Measurements from ENCODE around the gene ARFGEF2. TPM values are rescaled to one million over a fixed set of nuclear protein-coding genes. Genes with fewer than 3 reads are reported as not detected.

Gene ARFGEF2
- polyA plus RNA-seq, 4 donors = 10.8 to 36.1 (median 14.2) TPM

- H3K9me3 ChIP-seq (ENCODE audit: control insufficient read depth in 2 of 2, insufficient read depth in 1 of 2, low read depth in 1 of 2, low read length in 1 of 2) = no peaks in the 10 kb centered on the region
- H3K27me3 ChIP-seq (ENCODE audit: control insufficient read depth in 3 of 3, insufficient read depth in 3 of 3, low read length in 3 of 3) = no peaks in the 10 kb centered on the region
- no peak overlapping the region for H3K27ac ChIP-seq (ENCODE audit: low read depth in 1 of 3, low read length in 2 of 3)
- H3K4me1 ChIP-seq (ENCODE audit: control insufficient read depth in 3 of 3, insufficient read depth in 2 of 3, low read depth in 1 of 3, low read length in 2 of 3) = peaks cover 16 to 35% (median 26%) of the 10 kb centered on the region in 3 donors
- FAIRE-seq = no peak
- DNase-seq = no peak
- WGBS, 3 donors = 66 to 73% (median 71%) methylated on average over 3 of the region's 3 CpGs
- H3K4me3 ChIP-seq (ENCODE audit: low read depth in 1 of 3, low read length in 3 of 3) = no peak overlapping the region
- peaks cover 0 to 3% (median 0%) of the 10 kb centered on the region in 3 donors for H3K36me3 ChIP-seq (ENCODE audit: control insufficient read depth in 3 of 3, insufficient read depth in 2 of 3, low read depth in 1 of 3, low read length in 3 of 3)
These were observed 5.3 kb downstream of the ARFGEF2 start for GRCh38 chr20:48926821-48927220.

- WGBS, 3 donors = 73 to 82% (median 75%) methylated on average over 3 of the region's 3 CpGs
- Histone ChIP-seq H3K4me1 (ENCODE audit: control insufficient read depth in 3 of 3, insufficient read depth in 2 of 3, low read depth in 1 of 3, low read length in 2 of 3) (peaks cover 18 to 43% (median 23%) of the 10 kb centered on the region in 3 donors), H3K27ac (ENCODE audit: low read depth in 1 of 3, low read length in 2 of 3) (no peak overlapping the region), H3K4me3 (ENCODE audit: low read depth in 1 of 3, low read length in 3 of 3) (no peak overlapping the region), H3K27me3 (ENCODE audit: control insufficient read depth in 3 of 3, insufficient read depth in 3 of 3, low read length in 3 of 3) (no peaks in the 10 kb centered on the region), H3K9me3 (ENCODE audit: control insufficient read depth in 2 of 2, insufficient read depth in 1 of 2, low read depth in 1 of 2, low read length in 1 of 2) (no peaks in the 10 kb centered on the region), H3K36me3 (ENCODE audit: control insufficient read depth in 3 of 3, insufficient read depth in 2 of 3, low read depth in 1 of 3, low read length in 3 of 3) (peaks cover 0 to 6% (median 0%) of the 10 kb centered on the region in 3 donors)
- no peak for FAIRE-seq
- no peak for DNase-seq
These were observed 7.6 kb downstream of the ARFGEF2 start for GRCh38 chr20:48928832-48929725.

GRCh38 chr20:48930035-48930434 is 8.5 kb downstream of the ARFGEF2 start:
- Histone ChIP-seq H3K27ac (ENCODE audit: low read depth in 1 of 3, low read length in 2 of 3) (no peak overlapping the region), H3K4me3 (ENCODE audit: low read depth in 1 of 3, low read length in 3 of 3) (no peak overlapping the region), H3K9me3 (ENCODE audit: control insufficient read depth in 2 of 2, insufficient read depth in 1 of 2, low read depth in 1 of 2, low read length in 1 of 2) (no peaks in the 10 kb centered on the region), H3K27me3 (ENCODE audit: control insufficient read depth in 3 of 3, insufficient read depth in 3 of 3, low read length in 3 of 3) (no peaks in the 10 kb centered on the region), H3K4me1 (ENCODE audit: control insufficient read depth in 3 of 3, insufficient read depth in 2 of 3, low read depth in 1 of 3, low read length in 2 of 3) (peaks cover 20 to 39% (median 22%) of the 10 kb centered on the region in 3 donors), H3K36me3 (ENCODE audit: control insufficient read depth in 3 of 3, insufficient read depth in 2 of 3, low read depth in 1 of 3, low read length in 3 of 3) (peaks cover 0 to 6% (median 0%) of the 10 kb centered on the region in 3 donors)
- FAIRE-seq = no peak
- no peak for DNase-seq
- WGBS, 3 donors = 68 to 85% (median 69%) methylated on average over 6 of the region's 6 CpGs

- no peak for FAIRE-seq
- Histone ChIP-seq H3K27me3 (ENCODE audit: control insufficient read depth in 3 of 3, insufficient read depth in 3 of 3, low read length in 3 of 3) (no peaks in the 10 kb centered on the region), H3K36me3 (ENCODE audit: control insufficient read depth in 3 of 3, insufficient read depth in 2 of 3, low read depth in 1 of 3, low read length in 3 of 3) (peaks cover 0 to 6% (median 0%) of the 10 kb centered on the region in 3 donors), H3K9me3 (ENCODE audit: control insufficient read depth in 2 of 2, insufficient read depth in 1 of 2, low read depth in 1 of 2, low read length in 1 of 2) (no peaks in the 10 kb centered on the region), H3K27ac (ENCODE audit: low read depth in 1 of 3, low read length in 2 of 3) (no peak overlapping the region), H3K4me3 (ENCODE audit: low read depth in 1 of 3, low read length in 3 of 3) (no peak overlapping the region), H3K4me1 (ENCODE audit: control insufficient read depth in 3 of 3, insufficient read depth in 2 of 3, low read depth in 1 of 3, low read length in 2 of 3) (peaks cover 18 to 33% (median 18%) of the 10 kb centered on the region in 3 donors)
- DNase-seq = no peak
- 87 to 91% (median 91%) methylated on average over 7 of the region's 7 CpGs for WGBS, 3 donors
These were observed 9.4 kb downstream of the ARFGEF2 start for GRCh38 chr20:48930878-48931277.

GRCh38 chr20:48931527-48932374 is 10.2 kb downstream of the ARFGEF2 start:
- no peaks in the 10 kb centered on the region for H3K27me3 ChIP-seq (ENCODE audit: control insufficient read depth in 3 of 3, insufficient read depth in 3 of 3, low read length in 3 of 3)
- FAIRE-seq = no peak
- DNase-seq = no peak
- WGBS, 3 donors = 80 to 93% (median 88%) methylated on average over 9 of the region's 9 CpGs
- H3K4me3 ChIP-seq (ENCODE audit: low read depth in 1 of 3, low read length in 3 of 3) = no peak overlapping the region
- peaks cover 18 to 26% (median 18%) of the 10 kb centered on the region in 3 donors for H3K4me1 ChIP-seq (ENCODE audit: control insufficient read depth in 3 of 3, insufficient read depth in 2 of 3, low read depth in 1 of 3, low read length in 2 of 3)
- no peaks in the 10 kb centered on the region for H3K9me3 ChIP-seq (ENCODE audit: control insufficient read depth in 2 of 2, insufficient read depth in 1 of 2, low read depth in 1 of 2, low read length in 1 of 2)
- H3K27ac ChIP-seq (ENCODE audit: low read depth in 1 of 3, low read length in 2 of 3) = peak overlapping the region; percentile 70 to 91 (median 74)
- peaks cover 0 to 4% (median 0%) of the 10 kb centered on the region in 3 donors for H3K36me3 ChIP-seq (ENCODE audit: control insufficient read depth in 3 of 3, insufficient read depth in 2 of 3, low read depth in 1 of 3, low read length in 3 of 3)

GRCh38 chr20:48932375-48932941 is 10.9 kb downstream of the ARFGEF2 start:
- Histone ChIP-seq H3K27me3 (ENCODE audit: control insufficient read depth in 3 of 3, insufficient read depth in 3 of 3, low read length in 3 of 3) (no peaks in the 10 kb centered on the region), H3K4me1 (ENCODE audit: control insufficient read depth in 3 of 3, insufficient read depth in 2 of 3, low read depth in 1 of 3, low read length in 2 of 3) (peaks cover 16 to 26% (median 18%) of the 10 kb centered on the region in 3 donors), H3K27ac (ENCODE audit: low read depth in 1 of 3, low read length in 2 of 3) (peak overlapping the region; percentile 70 to 91 (median 74)), H3K36me3 (ENCODE audit: control insufficient read depth in 3 of 3, insufficient read depth in 2 of 3, low read depth in 1 of 3, low read length in 3 of 3) (peaks cover 0 to 9% (median 0%) of the 10 kb centered on the region in 3 donors), H3K9me3 (ENCODE audit: control insufficient read depth in 2 of 2, insufficient read depth in 1 of 2, low read depth in 1 of 2, low read length in 1 of 2) (no peaks in the 10 kb centered on the region), H3K4me3 (ENCODE audit: low read depth in 1 of 3, low read length in 3 of 3) (peak overlapping the region in 1 of 3 donors; percentile 4)
- DNase-seq (peak; percentile 38 to 90), FAIRE-seq (no peak)
- WGBS, 3 donors = 19 to 60% (median 40%) methylated on average over 8 of the region's 8 CpGs

- Histone ChIP-seq H3K4me3 (ENCODE audit: low read depth in 1 of 3, low read length in 3 of 3) (peak overlapping the region in 1 of 3 donors; percentile 4), H3K4me1 (ENCODE audit: control insufficient read depth in 3 of 3, insufficient read depth in 2 of 3, low read depth in 1 of 3, low read length in 2 of 3) (peaks cover 19 to 26% (median 19%) of the 10 kb centered on the region in 3 donors), H3K27me3 (ENCODE audit: control insufficient read depth in 3 of 3, insufficient read depth in 3 of 3, low read length in 3 of 3) (no peaks in the 10 kb centered on the region), H3K27ac (ENCODE audit: low read depth in 1 of 3, low read length in 2 of 3) (peak overlapping the region; percentile 70 to 91 (median 74)), H3K9me3 (ENCODE audit: control insufficient read depth in 2 of 2, insufficient read depth in 1 of 2, low read depth in 1 of 2, low read length in 1 of 2) (no peaks in the 10 kb centered on the region), H3K36me3 (ENCODE audit: control insufficient read depth in 3 of 3, insufficient read depth in 2 of 3, low read depth in 1 of 3, low read length in 3 of 3) (peaks cover 0 to 11% (median 0%) of the 10 kb centered on the region in 3 donors)
- WGBS, 3 donors = 14 to 68% (median 48%) methylated on average over 15 of the region's 15 CpGs
- FAIRE-seq (no peak), DNase-seq (peak; percentile 73 to 94)
These were observed 11.7 kb downstream of the ARFGEF2 start for GRCh38 chr20:48933017-48933766.

Data from small intestine (tissue), 7 donors.